K562 treated with DMSO at 1 percent for 24 hours (cell line): ENCODE results near the gene MAGEF1. TPM values are rescaled to one million over a fixed set of nuclear protein-coding genes. Genes with fewer than 3 reads are reported as not detected.

Experiments
- total RNA-seq: library from RNA; unstranded; fragments of 300-600 nt; gene quantifications from 2 replicates; pipeline ENCODE4 v1.2.3, GENCODE V29; 2022; ENCODE audit warnings: low read depth; ENCODE audit not compliant: insufficient read depth

Gene MAGEF1, protein sequence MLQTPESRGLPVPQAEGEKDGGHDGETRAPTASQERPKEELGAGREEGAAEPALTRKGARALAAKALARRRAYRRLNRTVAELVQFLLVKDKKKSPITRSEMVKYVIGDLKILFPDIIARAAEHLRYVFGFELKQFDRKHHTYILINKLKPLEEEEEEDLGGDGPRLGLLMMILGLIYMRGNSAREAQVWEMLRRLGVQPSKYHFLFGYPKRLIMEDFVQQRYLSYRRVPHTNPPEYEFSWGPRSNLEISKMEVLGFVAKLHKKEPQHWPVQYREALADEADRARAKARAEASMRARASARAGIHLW
- total RNA-seq: 45.2 and 50.3 TPM in 2 replicates

DNA sequence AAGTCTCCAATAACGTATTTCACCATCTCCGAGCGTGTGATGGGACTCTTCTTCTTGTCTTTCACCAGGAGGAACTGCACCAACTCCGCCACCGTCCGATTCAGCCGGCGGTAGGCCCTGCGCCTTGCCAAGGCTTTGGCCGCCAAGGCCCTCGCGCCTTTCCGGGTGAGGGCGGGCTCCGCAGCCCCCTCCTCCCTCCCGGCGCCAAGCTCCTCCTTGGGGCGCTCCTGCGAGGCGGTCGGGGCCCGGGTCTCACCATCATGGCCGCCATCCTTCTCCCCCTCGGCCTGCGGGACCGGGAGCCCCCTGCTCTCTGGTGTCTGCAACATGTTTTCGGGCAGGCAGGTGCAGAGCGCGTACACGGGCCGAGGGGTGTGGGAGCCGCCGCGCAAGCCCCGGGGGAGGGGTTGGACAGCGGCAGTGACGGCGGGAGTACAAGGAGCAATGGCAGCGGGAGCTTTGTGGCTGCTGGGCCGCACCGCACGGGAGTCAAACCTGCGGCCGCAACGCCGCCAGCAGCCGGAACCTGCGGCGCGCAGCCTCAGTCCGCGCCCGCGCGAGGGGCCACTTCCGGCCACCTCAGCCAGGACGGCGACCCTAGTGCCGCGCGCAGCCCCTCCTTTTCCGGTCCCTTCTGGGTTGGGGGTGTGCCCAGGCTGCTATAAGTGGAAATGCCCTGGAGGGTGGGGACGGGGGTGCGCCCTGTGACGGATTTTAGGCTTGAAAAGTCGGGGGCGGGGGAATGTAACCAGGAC lies at the start of gene MAGEF1:
TSS of gene MAGEF1 (minus strand) at position 572 of the 755 bp plus-strand sequence. CDS start at position 329, 243 bp downstream.

Other genes starting within 250 kb of the MAGEF1 start
- gene EPHB3, start 150.3 kb downstream of the MAGEF1 start, total RNA-seq: not detected in 2 replicates
- gene VPS8, start 100.1 kb upstream of the MAGEF1 start, total RNA-seq: 8.5 and 15.5 TPM in 2 replicates